SH-SY5Y (cell line): ENCODE data around the gene MRGPRD.

Source experiments
- GATA2 ChIP-seq: IDR thresholded peaks from 2 replicates; pipeline ENCODE4 v1.6.1; 2011; ENCODE audit warnings: mild to moderate bottlenecking, low read depth, low read length
- GATA3 ChIP-seq: IDR thresholded peaks from 2 replicates; pipeline ENCODE4 v1.6.1; 2011; ENCODE audit warnings: low read depth, mild to moderate bottlenecking, low read length, moderate library complexity

GRCh38 chr11:68938816-68939582 is 41.8 kb downstream of the MRGPRD start:
- TF ChIP-seq GATA2 (no peak), GATA3 (no peak)
